ENCODE data around the gene SLC22A23. TPM values are rescaled to one million over a fixed set of nuclear protein-coding genes. Genes with fewer than 3 reads are reported as not detected.

SLC22A23 gene
- total and polyA plus RNA-seq, 12 donors = 2.3 to 18.5 (median 5.3) TPM

DNA sequence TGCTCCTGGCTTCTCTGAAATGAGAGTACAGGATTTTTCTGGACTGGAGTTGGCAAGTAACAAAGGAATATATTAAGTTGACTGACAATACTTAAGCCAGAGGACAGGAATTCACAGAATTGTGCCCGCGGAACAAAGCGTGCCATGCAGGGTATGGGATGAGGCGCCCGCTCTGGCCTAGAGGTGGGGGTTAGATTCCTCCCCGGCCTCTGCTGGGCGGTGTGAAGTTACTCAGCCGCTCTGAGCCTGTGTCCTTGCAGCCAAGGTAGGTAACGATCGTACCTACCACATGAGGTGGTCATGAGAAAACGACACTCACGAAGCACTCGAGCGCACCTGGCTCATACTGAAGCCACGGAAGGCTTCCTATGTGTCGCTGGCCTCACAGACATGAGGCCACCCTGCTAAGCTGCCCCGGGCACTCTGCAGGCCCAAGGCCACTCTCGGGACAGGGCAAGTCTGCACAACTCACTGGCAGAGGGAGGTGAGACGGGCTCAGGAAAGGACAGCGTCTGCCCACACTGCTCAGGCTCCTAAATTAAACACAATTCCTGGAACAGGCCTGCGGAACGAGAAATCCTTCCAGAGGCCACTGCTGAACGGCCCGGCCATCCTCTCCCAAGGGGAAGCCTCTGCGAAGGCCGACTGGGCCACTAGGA lies 127.3 kb downstream of the SLC22A23 start:
- TF ChIP-seq, protein P1, sequence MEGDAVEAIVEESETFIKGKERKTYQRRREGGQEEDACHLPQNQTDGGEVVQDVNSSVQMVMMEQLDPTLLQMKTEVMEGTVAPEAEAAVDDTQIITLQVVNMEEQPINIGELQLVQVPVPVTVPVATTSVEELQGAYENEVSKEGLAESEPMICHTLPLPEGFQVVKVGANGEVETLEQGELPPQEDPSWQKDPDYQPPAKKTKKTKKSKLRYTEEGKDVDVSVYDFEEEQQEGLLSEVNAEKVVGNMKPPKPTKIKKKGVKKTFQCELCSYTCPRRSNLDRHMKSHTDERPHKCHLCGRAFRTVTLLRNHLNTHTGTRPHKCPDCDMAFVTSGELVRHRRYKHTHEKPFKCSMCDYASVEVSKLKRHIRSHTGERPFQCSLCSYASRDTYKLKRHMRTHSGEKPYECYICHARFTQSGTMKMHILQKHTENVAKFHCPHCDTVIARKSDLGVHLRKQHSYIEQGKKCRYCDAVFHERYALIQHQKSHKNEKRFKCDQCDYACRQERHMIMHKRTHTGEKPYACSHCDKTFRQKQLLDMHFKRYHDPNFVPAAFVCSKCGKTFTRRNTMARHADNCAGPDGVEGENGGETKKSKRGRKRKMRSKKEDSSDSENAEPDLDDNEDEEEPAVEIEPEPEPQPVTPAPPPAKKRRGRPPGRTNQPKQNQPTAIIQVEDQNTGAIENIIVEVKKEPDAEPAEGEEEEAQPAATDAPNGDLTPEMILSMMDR (IDR thresholded peaks at IDR 0.05) = no peak
- TF ChIP-seq POLR2A (IDR thresholded peaks at IDR 0.05) = no peak
- no peak for DNase-seq
- Histone ChIP-seq H3K9me3 (replicated peaks in 1 of 3) (no peaks in the 10 kb centered on the region), H3K4me3 (no peak overlapping the region), H3K36me3 (replicated peaks in 1 of 2) (no peaks in the 10 kb centered on the region), H3K27me3 (no peaks in the 10 kb centered on the region), H3K27ac (no peak overlapping the region), H3K4me1 (replicated peaks in 1 of 2) (peaks cover 4 to 16% of the 10 kb centered on the region in 2 donors)
- 85 to 88% (median 87%) methylated on average over 20 to 26 of the region's 26 CpGs for WGBS, 4 donors
- intact Hi-C loops (cut with DNase I) = no loop called here

DNA sequence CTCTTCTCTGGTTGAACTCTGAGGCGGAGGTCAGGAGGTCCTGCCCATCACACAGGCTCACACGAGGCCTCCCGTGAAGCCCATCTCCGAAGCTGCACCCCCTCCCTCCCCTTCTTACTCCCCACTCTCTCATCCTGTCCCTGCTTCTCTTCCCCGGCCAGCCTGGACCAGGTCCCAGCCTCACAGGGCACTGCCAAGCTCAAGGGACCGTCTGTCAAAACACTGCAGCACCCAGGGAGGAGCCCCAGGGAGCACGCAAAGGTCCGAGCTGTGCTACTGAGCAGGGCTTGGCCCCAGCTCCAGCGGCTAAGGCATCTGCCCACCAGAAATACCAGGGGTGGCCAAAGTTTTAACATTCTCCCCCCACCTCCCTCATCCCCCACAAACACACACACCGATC lies 128.1 kb downstream of the SLC22A23 start:
- Histone ChIP-seq H3K36me3 (replicated peaks in 1 of 2) (no peaks in the 10 kb centered on the region), H3K4me1 (replicated peaks in 1 of 2) (peaks cover 0 to 14% of the 10 kb centered on the region in 2 donors), H3K27me3 (no peaks in the 10 kb centered on the region), H3K9me3 (replicated peaks in 1 of 3) (no peaks in the 10 kb centered on the region), H3K27ac (no peak overlapping the region), H3K4me3 (no peak overlapping the region)
- intact Hi-C loops (cut with DNase I) = no loop called here
- no peak for DNase-seq
- TF ChIP-seq, protein P1 (IDR thresholded peaks at IDR 0.05) = no peak
- no peak for TF ChIP-seq POLR2A (IDR thresholded peaks at IDR 0.05)
- WGBS, 4 donors = 74 to 85% (median 84%) methylated on average over 10 of the region's 10 CpGs

DNA sequence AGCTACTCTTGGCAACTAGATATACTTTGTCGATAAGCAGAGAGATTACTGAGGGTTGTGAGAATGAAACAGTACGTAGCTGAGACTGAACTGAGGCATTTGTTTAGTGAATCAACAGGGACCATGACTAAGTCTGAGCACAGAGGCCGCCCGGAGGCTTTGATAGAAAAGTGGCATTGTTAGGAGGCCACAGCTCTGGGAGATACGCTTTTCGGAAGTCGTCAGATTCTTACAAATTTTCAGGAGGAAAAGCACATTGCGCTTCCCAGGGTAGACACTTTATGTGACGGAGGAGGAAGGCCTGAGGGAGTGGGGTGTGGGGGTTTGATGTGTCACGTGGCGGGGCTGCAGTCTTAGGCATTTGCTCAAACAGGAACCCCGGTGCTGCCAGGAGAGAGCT lies 128.7 kb downstream of the SLC22A23 start:
- no peak overlapping the region for H3K27ac ChIP-seq
- intact Hi-C loops (cut with DNase I) = no loop called here
- 85 to 96% (median 91%) methylated on average over 11 to 12 of the region's 12 CpGs for WGBS, 4 donors

DNA sequence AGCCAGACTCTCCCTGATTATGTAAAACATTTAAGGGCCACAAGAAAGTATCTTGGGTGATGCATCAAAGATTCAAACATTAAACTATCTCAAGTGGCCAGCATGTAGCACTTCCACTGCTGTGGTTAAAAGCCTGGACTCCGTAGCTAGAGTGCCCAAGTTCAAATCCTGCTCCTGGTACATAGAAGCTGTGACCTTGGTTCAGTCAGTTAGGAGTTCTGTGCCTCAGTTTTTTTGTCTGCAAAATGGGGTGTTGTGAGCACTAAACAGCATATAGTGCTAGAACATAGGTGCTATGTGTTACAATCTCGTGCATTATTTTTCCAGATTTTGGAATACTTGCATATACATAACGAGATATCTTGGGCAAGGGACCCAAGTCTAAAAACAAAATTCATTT lies 129.4 kb downstream of the SLC22A23 start:
- DNase-seq = no peak
- H3K9me3 ChIP-seq (replicated peaks in 1 of 3) = no peaks in the 10 kb centered on the region
- 86 to 90% (median 89%) methylated on average over 3 of the region's 3 CpGs for WGBS, 4 donors
- H3K27me3 ChIP-seq = no peaks in the 10 kb centered on the region
- no peak overlapping the region for H3K4me3 ChIP-seq
- H3K27ac ChIP-seq = no peak overlapping the region
- H3K36me3 ChIP-seq (replicated peaks in 1 of 2) = no peaks in the 10 kb centered on the region
- peaks cover 0 to 14% of the 10 kb centered on the region in 2 donors for H3K4me1 ChIP-seq (replicated peaks in 1 of 2)
- intact Hi-C loops (cut with DNase I) = no loop called here
- TF ChIP-seq, protein P1 (IDR thresholded peaks at IDR 0.05) = no peak
- no peak for TF ChIP-seq POLR2A (IDR thresholded peaks at IDR 0.05)

More for the DNA sequence above, 128.7 kb downstream of the SLC22A23 start:
- Histone ChIP-seq H3K27me3 (no peaks in the 10 kb centered on the region), H3K9me3 (replicated peaks in 1 of 3) (no peaks in the 10 kb centered on the region), H3K4me3 (no peak overlapping the region), H3K36me3 (replicated peaks in 1 of 2) (no peaks in the 10 kb centered on the region), H3K4me1 (replicated peaks in 1 of 2) (peaks cover 0 to 14% of the 10 kb centered on the region in 2 donors)
- no peak for TF ChIP-seq POLR2A (IDR thresholded peaks at IDR 0.05)
- TF ChIP-seq, protein P1 (IDR thresholded peaks at IDR 0.05) = no peak
- DNase-seq = no peak

Measured in adrenal gland (tissue), 12 donors.